A549 (cell line): ENCODE data around the gene TIMP3. TPM values are rescaled to one million over a fixed set of nuclear protein-coding genes. Genes with fewer than 3 reads are reported as not detected.

Experiments
- ATAC-seq, 2 experiments: fragments of 200-7000 bp in 1 of 2; fragments of >200 bp in 1 of 2; cut with Nextera tagmentation in 1 of 2; cut with Tn5 transposase in 1 of 2; 3 replicates each; pipeline versions ENCODE4 v1.8.0 to v1.9.1; 2018 to 2020; ENCODE audit warnings: mild to moderate bottlenecking in 1 of 2, moderate library complexity in 1 of 2
- CTCF ChIA-PET: fragments of 300-600 bp; sonication (Branson Sonifier 250); formaldehyde crosslinking; extraction: SDS; loops from one replicate; lab custom pipeline; 2021; ENCODE audit warnings: antibody characterized with exemption, inconsistent platforms; lab: Yijun Ruan, JAX
- POLR2A ChIA-PET: fragments of 350-600 bp; formaldehyde crosslinking; extraction: SDS; loops from one replicate; lab custom pipeline; 2021; ENCODE audit warnings: antibody characterized with exemption, inconsistent platforms; lab: Yijun Ruan, JAX
- DNase-seq, 2 experiments: peaks; one replicate each; pipeline versions ENCODE4 v3.0.0 to v3.0.0-alpha.2; 2011 to 2016; ENCODE audit warnings: low read depth in 1 of 2, low spot score in 1 of 2
- FAIRE-seq: peaks from 2 replicates; lab custom pipeline; 2011; peaks lifted over from hg19 to GRCh38; lab: Jason Lieb, UNC
- H3K27ac ChIP-seq, 2 experiments: fragments of >200 bp; sonication (Bioruptor Twin); formaldehyde crosslinking; 3 replicates each; pipeline ENCODE4 v1.5.1; 2016 to 2017
- H3K4me1 ChIP-seq: fragments of >200 bp; sonication (Bioruptor Twin); formaldehyde crosslinking; 3 replicates; pipeline ENCODE4 v1.6.1; 2016
- H3K4me2 ChIP-seq: fragments of >200 bp; sonication (Bioruptor Twin); formaldehyde crosslinking; 3 replicates; pipeline ENCODE4 v1.6.1; 2016
- H3K4me3 ChIP-seq: fragments of >200 bp; sonication (Bioruptor Twin); formaldehyde crosslinking; 3 replicates; pipeline ENCODE4 v1.5.1; 2016
- H3K9me3 ChIP-seq: fragments of >200 bp; sonication (Bioruptor Twin); formaldehyde crosslinking; 3 replicates; pipeline ENCODE4 v1.6.1; 2016
- CBX2 ChIP-seq: fragments of 200-600 bp; sonication (generic); IDR thresholded peaks from 2 replicates; pipeline ENCODE4 v1.6.1; 2016; ENCODE audit warnings: low read depth, mild to moderate bottlenecking, borderline replicate concordance
- CEBPB ChIP-seq, 2 experiments: fragments of >200 bp in 1 of 2; sonication (Bioruptor Twin) in 1 of 2; formaldehyde crosslinking in 1 of 2; IDR thresholded peaks; 2 replicates each; pipeline ENCODE4 v1.6.1; 2012 to 2016
- CHD4 ChIP-seq: fragments of 200-600 bp; sonication (generic); IDR thresholded peaks from 2 replicates; pipeline ENCODE4 v1.6.1; 2016; ENCODE audit warnings: antibody characterized with exemption, mild to moderate bottlenecking, borderline replicate concordance
- EHF ChIP-seq: fragments of 250-450 bp; sonication (Bioruptor Pico); IDR thresholded peaks from 2 replicates; pipeline ENCODE4 v1.5.0; 2020; ENCODE audit warnings: mild to moderate bottlenecking
- HES2 ChIP-seq: fragments of >200 bp; sonication (Bioruptor Twin); formaldehyde crosslinking; IDR thresholded peaks from 2 replicates; pipeline ENCODE4 v1.6.1; 2016
- HEYL ChIP-seq: fragments of 250-450 bp; sonication (Bioruptor Pico); IDR thresholded peaks from 2 replicates; pipeline ENCODE4 v1.8.0; 2021; ENCODE audit warnings: mild to moderate bottlenecking, moderate library complexity
- HMGXB4 ChIP-seq: fragments of 250-450 bp; sonication (Bioruptor Pico); IDR thresholded peaks from 2 replicates; pipeline ENCODE4 v1.5.0; 2021; ENCODE audit warnings: mild to moderate bottlenecking, moderate library complexity, borderline replicate concordance
- JUNB ChIP-seq: fragments of >200 bp; sonication (Bioruptor Twin); formaldehyde crosslinking; IDR thresholded peaks from 2 replicates; pipeline ENCODE4 v1.6.1; 2016
- PHF8 ChIP-seq: fragments of 200-600 bp; sonication (generic); IDR thresholded peaks from 2 replicates; pipeline ENCODE4 v1.6.1; 2016; ENCODE audit warnings: low read depth, mild to moderate bottlenecking, antibody characterized with exemption, moderate library complexity, borderline replicate concordance
- POLR2AphosphoS2 ChIP-seq: conservative IDR thresholded peaks from 2 replicates; pipeline ENCODE4 v1.6.1; 2012; ENCODE audit warnings: low read length, improper control_type of control experiment, inconsistent platforms
- RAD21 ChIP-seq, 2 experiments: fragments of >200 bp in 1 of 2; sonication (Bioruptor Twin) in 1 of 2; formaldehyde crosslinking in 1 of 2; IDR thresholded peaks in 1 of 2; conservative IDR thresholded peaks in 1 of 2; 2 replicates in 1 of 2; 3 replicates in 1 of 2; pipeline ENCODE4 v1.6.1; 2012 to 2018; ENCODE audit warnings: inconsistent platforms in 1 of 2
- RARB ChIP-seq: fragments of 250-450 bp; sonication (Bioruptor Pico); IDR thresholded peaks from 2 replicates; pipeline ENCODE4 v1.8.0; 2021; ENCODE audit warnings: mild to moderate bottlenecking, moderate library complexity
- TFCP2L1 ChIP-seq: fragments of 250-450 bp; sonication (Bioruptor Pico); IDR thresholded peaks from 2 replicates; pipeline ENCODE4 v1.5.0; 2021; ENCODE audit warnings: mild to moderate bottlenecking
- TP53 ChIP-seq: fragments of 250-450 bp; sonication (Bioruptor Pico); IDR thresholded peaks from 2 replicates; pipeline ENCODE4 v1.5.0; 2021; ENCODE audit warnings: mild to moderate bottlenecking, moderate library complexity
- ZFP36 ChIP-seq: fragments of 450-650 bp; IDR thresholded peaks from 2 replicates; pipeline ENCODE4 v1.6.1; 2014; ENCODE audit warnings: borderline replicate concordance; ENCODE audit not compliant: partially characterized antibody
- ZNF302 ChIP-seq: fragments of 250-450 bp; sonication (Bioruptor Pico); IDR thresholded peaks from 2 replicates; pipeline ENCODE4 v1.9.0; 2021; ENCODE audit warnings: inconsistent platforms, mild to moderate bottlenecking, moderate library complexity
- WGBS: methylation state at CpG from one replicate; pipeline ENCODE4 v1.1.6; 2017; ENCODE audit errors: missing lambda C conversion rate; 5-methylcytosine and 5-hydroxymethylcytosine counted together
- polyA plus RNA-seq, 4 experiments: library from polyadenylated mRNA; depleted of rRNA in 3 of 4; stranded (reverse); fragments of >200 nt; fragmentation: RNase III in 1 of 4; extraction: RNeasy Plus Mini Kit Qiagen cat#74134 plus additional on column Dnase treatment in 1 of 4; gene quantifications; 2 replicates in 3 of 4; 3 replicates in 1 of 4; pipeline ENCODE4 v1.2.3, GENCODE V29; 2011 to 2017
- TF ChIP-seq, protein P1 (sequence below): IDR thresholded peaks from 2 replicates; pipeline ENCODE4 v1.6.1; 2012
- TF ChIP-seq, protein P2 (sequence below): fragments of >200 bp; sonication (Bioruptor Twin); formaldehyde crosslinking; IDR thresholded peaks from 3 replicates; pipeline ENCODE4 v1.5.1; 2016
- TF ChIP-seq, protein P3 (sequence below): fragments of 450-650 bp; IDR thresholded peaks from 2 replicates; pipeline ENCODE4 v1.6.1; 2014; ENCODE audit warnings: antibody characterized with exemption

Gene TIMP3
- polyA plus RNA-seq, 2 of the 4 experiments (the other 2 are of a cell fraction), result 1.4 to 1.7 TPM

- no peak overlapping the region for H3K4me2 ChIP-seq
- H3K27ac ChIP-seq, result no peak overlapping the region
- ATAC-seq, result no peak
- H3K4me1 ChIP-seq, result no peaks in the 10 kb centered on the region
- POLR2A ChIA-PET, result no interaction called here
- no peak overlapping the region for H3K4me3 ChIP-seq
- no peak for DNase-seq
- TF ChIP-seq, protein P1, sequence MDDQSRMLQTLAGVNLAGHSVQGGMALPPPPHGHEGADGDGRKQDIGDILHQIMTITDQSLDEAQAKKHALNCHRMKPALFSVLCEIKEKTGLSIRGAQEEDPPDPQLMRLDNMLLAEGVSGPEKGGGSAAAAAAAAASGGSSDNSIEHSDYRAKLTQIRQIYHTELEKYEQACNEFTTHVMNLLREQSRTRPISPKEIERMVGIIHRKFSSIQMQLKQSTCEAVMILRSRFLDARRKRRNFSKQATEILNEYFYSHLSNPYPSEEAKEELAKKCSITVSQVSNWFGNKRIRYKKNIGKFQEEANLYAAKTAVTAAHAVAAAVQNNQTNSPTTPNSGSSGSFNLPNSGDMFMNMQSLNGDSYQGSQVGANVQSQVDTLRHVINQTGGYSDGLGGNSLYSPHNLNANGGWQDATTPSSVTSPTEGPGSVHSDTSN, result no peak
- TF ChIP-seq HES2 (no peak), JUNB (no peak), TFCP2L1 (CRISPR knock-in tag) (no peak), TP53 (no peak), ZNF302 (CRISPR knock-in tag) (no peak)
- TF ChIP-seq, protein P2, sequence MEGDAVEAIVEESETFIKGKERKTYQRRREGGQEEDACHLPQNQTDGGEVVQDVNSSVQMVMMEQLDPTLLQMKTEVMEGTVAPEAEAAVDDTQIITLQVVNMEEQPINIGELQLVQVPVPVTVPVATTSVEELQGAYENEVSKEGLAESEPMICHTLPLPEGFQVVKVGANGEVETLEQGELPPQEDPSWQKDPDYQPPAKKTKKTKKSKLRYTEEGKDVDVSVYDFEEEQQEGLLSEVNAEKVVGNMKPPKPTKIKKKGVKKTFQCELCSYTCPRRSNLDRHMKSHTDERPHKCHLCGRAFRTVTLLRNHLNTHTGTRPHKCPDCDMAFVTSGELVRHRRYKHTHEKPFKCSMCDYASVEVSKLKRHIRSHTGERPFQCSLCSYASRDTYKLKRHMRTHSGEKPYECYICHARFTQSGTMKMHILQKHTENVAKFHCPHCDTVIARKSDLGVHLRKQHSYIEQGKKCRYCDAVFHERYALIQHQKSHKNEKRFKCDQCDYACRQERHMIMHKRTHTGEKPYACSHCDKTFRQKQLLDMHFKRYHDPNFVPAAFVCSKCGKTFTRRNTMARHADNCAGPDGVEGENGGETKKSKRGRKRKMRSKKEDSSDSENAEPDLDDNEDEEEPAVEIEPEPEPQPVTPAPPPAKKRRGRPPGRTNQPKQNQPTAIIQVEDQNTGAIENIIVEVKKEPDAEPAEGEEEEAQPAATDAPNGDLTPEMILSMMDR, result no peak
- no peaks in the 10 kb centered on the region for H3K9me3 ChIP-seq
- 54% methylated on average over 11 of the region's 11 CpGs for WGBS
- CTCF ChIA-PET, result interaction anchor here (1.5 to 1.6 kb wide), 3 partner anchors 27 to 296 kb away, joined by 4 to 6 read pairs (median 5); no protein-coding TSS in a partner anchor
- no peak for FAIRE-seq
Observed at GRCh38 chr22:32824531-32825312, 23.2 kb downstream of the TIMP3 start.

GRCh38 chr22:32826537-32826936 is 25.0 kb downstream of the TIMP3 start:
- no peak overlapping the region for H3K4me2 ChIP-seq
- H3K9me3 ChIP-seq, result no peaks in the 10 kb centered on the region
- no peak for TF ChIP-seq CEBPB (IDR thresholded peaks at IDR 0.05)
- no peak for TF ChIP-seq ZFP36
- TF ChIP-seq RARB (CRISPR knock-in tag), result no peak
- no peak for TF ChIP-seq RAD21 (conservative IDR thresholded peaks at IDR 0.05 in 1 of 2, IDR thresholded peaks at IDR 0.05 in 1 of 2)
- no peak for TF ChIP-seq PHF8
- no peak for TF ChIP-seq CHD4
- ChIA-PET CTCF (interaction anchor here (0.8 to 2.3 kb wide), 2 partner anchors 98 to 298 kb away, joined by 3 to 9 read pairs; no protein-coding TSS in a partner anchor), POLR2A (no interaction called here)
- WGBS, result 28% methylated on average over 2 of the region's 2 CpGs
- no peak for DNase-seq
- no peak overlapping the region for H3K4me3 ChIP-seq
- H3K4me1 ChIP-seq, result no peaks in the 10 kb centered on the region
- no peak overlapping the region for H3K27ac ChIP-seq
- FAIRE-seq, result no peak
- no peak for ATAC-seq

- ATAC-seq (no peak), FAIRE-seq (no peak), DNase-seq (no peak)
- WGBS, result 58% methylated on average over 5 of the region's 7 CpGs
- POLR2A ChIA-PET, result no interaction called here
- Histone ChIP-seq H3K4me1 (no peaks in the 10 kb centered on the region), H3K4me2 (no peak overlapping the region), H3K9me3 (no peaks in the 10 kb centered on the region), H3K4me3 (no peak overlapping the region), H3K27ac (no peak overlapping the region)
- TF ChIP-seq EHF (CRISPR knock-in tag), result no peak
- TF ChIP-seq, protein P3, sequence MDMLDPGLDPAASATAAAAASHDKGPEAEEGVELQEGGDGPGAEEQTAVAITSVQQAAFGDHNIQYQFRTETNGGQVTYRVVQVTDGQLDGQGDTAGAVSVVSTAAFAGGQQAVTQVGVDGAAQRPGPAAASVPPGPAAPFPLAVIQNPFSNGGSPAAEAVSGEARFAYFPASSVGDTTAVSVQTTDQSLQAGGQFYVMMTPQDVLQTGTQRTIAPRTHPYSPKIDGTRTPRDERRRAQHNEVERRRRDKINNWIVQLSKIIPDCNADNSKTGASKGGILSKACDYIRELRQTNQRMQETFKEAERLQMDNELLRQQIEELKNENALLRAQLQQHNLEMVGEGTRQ, result no peak
- TF ChIP-seq CBX2, result no peak
- TF ChIP-seq HEYL (CRISPR knock-in tag), result no peak
- TF ChIP-seq POLR2AphosphoS2, result no peak
- no peak for TF ChIP-seq HMGXB4
- CTCF ChIA-PET, result interaction anchor here (0.6 to 2.3 kb wide), 3 partner anchors 33 to 298 kb away, joined by 3 to 9 read pairs (median 3); no protein-coding TSS in a partner anchor
Observed at GRCh38 chr22:32827049-32827602, 25.6 kb downstream of the TIMP3 start.
